GM21737 (cell line): ENCODE measurements around the gene FASTK.

Source experiments
- ATAC-seq: cut with Tn5 transposase; IDR thresholded peaks from one replicate; pipeline ENCODE4 v1.9.1; 2021; ENCODE audit warnings: mild to moderate bottlenecking, moderate library complexity; ENCODE audit not compliant: unreplicated experiment

FASTK gene

DNA sequence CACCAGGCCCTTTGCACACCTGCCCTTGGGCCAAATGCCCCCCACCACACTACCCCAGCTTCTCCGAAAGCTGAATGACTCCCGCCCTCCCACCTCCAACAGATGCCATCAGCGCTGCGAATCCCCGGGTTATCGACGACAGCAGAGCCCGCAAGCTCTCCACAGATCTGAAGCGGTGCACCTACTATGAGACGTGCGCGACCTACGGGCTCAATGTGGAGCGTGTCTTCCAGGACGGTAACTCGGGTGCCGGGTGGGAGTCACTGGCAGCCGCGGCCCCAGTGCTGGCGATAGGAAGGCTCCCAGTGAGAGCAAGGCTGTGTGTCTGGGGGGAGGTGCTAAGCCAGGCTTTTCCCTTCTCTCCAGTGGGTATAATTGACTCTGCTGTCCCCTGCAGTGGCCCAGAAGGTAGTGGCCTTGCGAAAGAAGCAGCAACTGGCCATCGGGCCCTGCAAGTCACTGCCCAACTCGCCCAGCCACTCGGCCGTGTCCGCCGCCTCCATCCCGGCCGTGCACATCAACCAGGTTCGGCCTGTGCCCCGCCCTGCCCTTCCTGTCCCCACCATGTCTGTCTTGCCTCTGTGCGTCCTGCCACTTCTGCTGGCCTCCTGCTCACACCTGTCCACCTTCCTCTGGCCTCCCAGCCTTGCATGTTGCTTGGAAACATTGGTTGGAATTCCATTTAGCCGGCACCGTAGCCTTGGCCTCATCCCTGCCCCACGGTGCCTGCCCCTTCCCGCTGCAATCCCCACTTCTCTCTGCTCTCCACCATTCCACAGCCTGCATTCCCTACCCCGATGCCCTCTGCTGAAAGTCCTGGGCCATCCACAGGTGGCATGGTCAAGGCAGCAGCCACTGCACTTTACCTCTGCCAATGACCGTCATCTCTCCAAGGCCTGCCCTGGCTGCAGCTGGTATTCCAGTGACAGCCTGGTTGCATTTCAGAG, 37.8 kb upstream of the FASTK start:
- no peak for ATAC-seq

DNA sequence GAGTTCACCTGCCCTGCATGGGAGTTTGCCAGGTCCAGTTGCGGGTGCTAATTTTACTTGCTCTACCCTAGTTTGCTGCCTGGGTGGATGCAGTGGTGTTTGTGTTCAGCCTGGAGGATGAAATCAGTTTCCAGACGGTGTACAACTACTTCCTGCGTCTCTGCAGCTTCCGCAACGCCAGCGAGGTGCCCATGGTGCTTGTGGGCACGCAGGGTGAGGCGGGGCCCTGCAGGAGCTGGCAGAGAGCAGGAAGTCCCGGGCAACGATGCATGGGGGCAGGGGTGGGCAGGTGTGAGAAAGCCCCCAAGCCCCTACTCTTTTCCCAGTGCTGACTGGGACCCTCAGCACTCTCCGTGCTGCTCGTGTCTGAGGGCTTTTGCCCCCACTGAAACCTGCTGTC, 37.0 kb upstream of the FASTK start:
- no peak for ATAC-seq

DNA sequence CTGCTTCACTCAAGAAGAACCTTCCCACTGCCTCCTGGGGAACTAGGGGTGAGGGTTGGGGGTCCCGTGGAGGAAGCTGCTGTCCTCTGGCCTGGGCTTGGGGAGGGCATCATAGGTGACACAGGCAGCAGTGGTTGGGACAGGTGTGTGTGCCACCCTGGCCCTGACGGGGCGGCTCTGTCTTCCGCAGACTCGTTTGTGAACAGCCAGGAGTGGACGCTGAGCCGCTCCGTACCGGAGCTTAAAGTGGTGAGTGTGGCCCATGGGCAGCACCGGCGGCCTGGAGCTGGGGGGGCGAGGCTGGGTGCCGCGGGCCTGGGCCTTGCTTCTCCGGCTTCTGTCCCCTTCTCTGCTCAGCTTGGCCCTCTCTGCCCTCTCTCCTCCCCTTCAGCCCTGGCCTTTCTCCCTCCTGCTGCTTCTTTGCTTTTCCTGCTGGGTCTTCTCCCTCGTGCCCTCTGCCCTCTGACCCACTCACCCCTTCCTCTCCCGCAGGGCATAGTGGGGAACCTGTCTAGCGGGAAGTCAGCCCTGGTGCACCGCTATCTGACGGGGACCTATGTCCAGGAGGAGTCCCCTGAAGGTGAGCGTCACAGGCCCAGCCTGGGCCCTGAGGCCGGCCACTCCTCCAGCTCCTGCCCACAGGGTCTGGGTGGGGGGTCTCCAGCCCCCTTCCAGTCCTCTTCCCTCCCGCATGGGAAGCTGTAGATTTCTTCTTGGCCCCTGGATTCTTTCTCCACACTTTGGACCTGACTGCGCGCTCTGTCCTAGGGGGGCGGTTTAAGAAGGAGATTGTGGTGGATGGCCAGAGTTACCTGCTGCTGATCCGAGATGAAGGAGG, 36.2 kb upstream of the FASTK start:
- no peak for ATAC-seq

DNA sequence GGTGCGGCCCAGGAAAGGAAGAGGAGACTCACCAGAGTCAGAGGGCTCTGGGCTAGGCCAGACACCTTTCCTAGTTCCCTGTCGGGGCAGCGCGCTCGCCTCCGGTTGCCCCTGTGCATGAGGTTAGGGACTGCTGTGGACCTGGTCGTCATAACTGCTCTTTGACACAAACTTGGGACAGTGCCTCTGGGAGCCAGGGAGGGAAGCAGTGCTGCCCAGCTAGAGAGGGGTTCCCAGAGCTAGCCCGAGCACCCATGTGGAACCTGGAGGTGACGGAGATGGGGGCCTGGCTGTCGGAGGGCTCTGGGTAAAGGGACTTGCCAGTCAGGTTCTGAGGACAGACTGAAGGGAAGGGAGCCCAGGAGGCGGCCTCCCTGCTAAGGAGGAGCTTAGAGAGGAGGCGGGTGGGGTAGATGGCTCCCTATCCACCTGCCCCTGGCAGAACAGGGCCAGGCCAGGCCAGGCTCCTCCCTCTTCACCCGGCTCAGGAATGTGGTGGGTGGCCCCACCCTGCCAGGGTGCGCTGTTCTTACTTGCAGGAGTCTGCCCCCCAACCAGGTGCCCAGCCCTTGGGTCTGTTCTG, 35.3 kb upstream of the FASTK start:
- ATAC-seq, result no peak

DNA sequence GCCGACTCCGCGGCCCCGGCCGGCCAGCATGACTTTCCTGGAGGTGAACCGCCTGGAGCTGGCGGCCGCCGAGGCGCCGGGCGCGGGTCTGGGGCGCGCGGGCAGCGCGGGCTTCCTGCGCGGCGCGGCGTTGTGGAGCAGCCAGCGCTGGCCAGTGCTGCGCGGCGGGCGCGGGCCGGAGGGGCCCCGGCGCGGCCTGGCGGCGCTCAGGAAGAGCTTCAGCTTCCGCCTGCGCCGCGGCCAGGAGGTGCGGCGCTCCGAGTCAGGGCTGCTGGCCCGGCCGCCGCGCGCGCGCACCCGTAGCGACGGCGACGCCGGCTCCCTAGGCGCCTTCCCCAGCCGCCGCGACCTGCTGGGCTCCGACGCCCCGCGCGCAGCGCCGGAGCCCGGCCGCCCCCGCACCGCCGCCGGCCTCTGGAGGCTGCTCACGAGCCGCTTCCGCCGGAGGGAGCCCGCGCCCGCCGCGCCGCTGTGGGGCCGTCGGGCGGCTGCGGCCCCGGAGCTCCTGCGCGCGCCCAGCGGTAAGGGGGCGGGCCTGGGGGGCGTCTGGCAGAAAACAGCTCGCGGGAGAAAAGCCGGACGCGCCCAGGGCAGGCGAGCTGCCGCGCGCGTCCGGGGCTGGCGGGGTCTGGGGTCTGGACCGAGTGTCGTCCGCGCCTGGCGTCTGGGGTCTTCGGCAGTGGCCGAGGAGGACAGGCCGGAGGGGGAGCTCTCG, 34.7 kb upstream of the FASTK start:
- ATAC-seq, result no peak

DNA sequence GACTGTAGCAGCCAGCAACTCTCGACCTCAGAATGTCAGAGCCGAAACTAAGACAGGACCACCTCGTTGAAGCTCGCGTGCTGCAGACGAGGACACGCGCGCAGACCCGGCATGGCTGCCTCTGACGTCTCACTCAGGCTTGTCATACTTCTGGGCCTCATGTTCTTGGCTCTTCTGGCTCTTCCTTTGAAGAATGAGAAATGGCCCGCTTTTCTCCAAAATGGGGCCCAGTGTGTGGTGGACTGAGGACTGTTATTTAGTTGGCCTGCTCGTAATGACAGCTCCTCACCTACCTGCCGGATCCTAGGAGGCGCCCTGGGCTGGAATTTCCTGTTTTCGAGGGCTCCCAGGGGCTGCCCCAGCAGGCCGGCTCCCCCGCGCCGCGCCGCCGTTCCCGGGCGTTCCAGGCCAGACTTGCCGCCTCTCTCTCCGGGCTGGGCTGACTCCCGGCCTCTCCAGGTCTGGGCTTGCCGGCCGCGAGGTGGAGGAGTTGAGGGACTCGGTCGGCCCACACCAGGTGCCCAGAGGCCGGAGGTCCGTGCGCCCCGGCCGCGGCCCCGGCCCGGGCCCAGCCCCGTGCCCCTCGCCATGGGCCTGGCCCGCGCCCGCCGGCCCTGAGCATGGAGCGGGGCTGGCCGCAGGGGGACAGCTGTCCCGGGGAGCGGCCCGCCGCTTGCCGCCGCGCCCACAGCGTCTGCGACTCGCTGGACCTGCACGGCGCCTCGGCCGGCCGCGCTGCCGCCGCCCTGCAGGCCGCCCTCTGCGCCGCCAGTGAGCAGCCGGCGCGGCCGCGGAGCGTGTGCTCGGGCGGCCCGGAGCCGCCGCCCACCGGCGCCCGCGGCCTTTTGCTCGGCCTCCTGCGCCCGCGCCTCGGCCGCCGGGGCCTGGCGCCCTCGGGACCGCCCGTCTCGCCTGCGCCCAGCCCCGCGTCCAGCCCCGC, 33.8 kb upstream of the FASTK start:
- ATAC-seq, result no peak

DNA sequence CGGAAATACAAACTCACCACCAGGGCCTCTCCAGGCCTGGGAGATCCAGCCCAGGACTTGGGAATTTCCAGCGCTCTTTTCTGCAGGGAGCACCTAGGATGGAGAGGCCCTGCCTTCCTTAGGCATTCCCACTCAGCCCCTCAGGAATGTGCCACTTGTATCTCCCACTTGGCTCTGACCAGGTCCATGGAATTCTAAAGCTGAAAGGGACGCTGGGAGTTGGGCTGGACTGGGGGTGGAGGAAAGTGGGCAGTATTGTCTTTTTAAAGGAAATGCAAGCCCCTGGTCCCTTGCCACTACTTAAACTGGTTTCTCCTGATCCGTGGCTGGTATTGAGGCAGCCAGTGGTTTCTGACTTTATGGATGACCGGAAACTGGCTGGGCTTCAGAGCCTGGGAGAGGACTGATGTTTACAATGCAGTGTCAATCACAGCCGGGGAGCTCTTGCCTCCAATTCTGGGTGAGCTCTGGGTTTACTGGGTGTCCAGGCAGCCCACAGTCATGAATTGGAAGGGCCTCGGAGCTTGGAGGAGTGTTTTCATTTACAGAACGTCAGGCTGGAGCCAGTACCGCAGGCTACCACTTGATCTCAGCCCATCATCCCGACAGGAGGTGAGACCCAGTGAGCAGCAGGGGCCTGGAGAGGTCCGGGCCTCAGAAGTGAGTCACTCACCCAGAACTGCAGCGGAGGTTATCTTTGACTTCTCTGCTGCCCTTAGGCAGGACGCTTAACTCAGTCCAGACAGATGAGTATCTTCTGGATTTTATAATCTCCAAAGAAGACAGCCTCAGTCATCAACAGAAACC, 32.9 kb upstream of the FASTK start:
- ATAC-seq, result no peak

DNA sequence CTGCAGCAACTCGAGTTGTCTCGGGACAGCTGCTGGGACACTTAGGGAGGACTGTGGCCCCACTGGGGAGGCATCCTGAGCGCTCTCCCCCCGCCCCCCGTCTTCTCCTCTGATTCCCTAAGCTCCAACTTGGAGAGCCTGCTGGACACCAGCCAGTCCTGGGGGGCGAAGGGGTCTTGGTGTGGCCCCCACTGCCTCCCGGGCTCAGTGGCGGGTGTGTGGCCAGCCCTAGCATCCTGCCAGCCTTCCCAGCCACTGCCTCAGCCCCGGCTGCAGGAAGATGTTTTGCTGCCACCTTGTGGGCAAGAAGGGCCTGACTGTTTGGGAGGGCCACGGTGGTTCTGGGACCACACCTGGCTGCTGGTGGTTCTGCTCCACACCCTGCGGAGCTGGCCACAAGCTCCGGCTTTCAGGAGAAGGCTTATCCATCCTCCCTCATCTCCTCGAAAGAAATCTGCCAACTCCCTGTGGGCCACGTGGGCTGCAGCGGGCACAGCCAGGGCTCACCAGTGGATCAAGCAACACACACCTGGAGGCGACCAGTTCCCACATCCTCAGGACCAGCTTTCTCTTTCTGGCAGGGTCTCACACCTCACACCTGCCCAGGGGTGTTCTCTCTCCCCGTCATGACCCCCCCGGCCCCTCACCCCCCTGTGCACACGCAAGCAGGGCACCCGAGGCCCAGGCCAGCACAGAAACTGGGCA, 30.5 kb upstream of the FASTK start:
- peak; percentile 80 for ATAC-seq

DNA sequence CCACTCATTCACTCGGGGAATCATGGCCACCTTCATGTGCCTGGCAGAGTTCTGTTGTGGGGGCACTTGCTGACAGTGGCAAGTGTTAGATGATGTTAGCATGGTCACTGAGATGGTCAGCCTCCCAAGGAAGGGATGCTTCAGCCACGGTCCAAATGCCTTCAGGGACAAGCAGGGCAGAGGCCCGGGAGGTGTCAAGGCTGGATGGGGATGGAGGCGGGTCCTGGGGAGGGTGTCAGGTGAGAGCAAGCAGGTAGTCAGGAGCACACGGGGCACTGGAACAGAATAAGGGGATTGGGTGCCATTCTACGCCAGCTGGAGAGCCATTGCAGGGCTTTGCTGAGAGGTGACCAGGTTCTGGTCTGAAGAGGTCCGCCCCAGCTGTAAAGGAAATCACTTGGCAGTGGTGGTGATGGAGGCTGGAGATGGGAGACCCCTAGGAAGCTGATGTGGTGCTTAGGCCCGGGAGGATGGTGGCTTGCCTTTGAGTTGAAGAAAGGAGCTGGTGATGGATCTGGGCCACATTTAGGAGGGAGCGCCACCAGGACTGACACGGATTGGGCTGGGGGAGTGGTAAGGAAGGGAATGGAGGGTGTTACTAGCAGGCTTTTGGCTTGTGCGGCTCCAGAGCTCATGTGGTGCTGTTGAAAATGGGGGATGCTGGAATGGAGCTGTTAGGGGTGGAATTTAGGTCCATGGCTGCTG, 29.8 kb upstream of the FASTK start:
- no peak for ATAC-seq

DNA sequence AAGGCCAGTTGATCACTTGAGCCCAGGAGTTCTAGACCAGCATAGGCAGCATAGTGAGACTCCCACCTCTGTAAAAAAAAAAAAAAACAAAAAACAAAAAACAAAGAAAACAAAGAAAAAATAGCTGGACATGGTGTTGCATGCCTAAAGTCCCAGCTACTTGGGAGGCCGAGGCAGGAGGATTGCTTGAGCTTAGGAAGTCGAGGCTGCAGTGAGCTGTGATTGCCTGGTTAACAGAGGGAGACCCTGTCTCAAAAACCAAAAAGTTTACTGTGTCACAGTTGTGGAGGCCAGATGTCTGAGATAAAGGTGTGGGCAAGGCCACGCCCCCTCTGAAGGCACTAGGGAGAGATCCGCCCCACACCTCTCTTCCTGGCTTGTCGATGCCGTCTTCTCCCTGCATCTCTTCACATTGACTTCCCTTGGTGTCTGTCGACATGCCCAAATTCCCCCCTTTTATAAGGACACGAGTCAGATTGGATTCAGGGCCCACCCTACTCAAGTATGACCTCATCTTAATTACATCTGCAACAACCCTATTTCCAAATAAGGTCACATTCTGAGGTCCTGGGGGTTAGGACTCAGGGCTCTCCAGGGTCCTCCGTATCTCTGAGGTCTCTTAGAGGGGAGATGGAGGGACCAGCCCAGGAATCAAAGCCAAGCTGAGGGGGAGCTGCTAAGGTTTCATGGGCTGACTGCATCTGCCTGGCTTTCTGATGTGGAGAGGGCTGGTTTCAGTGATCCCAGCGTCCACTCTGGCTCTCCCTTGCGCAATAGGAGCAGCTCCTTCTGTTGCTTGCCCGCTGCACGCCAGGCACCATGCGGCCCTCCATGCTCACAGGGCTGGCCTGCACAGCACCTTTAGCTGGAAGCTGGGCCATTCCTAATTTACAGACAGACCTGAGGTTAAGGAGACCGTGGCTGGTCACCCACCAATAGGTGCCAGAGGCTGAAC, 28.8 kb upstream of the FASTK start:
- ATAC-seq, result no peak

DNA sequence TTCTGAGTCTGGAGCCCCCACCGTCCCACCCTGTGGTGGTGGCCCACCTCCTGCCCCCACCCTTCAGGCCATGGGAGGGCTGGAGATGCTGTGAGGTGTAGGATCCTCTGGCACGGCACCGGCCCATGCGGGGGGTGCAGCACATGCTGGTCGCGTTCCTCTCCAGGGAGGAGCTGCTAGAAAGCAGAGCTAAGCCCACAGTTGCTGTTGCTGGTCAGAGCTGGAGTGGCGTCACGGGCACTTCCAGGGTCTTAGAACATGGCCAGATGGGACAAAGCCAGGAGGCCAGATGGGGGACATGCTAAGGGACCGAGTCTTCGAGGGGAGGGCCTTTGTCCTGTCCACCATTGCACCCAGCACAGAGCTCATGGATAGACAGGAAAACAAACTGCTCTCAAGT, 27.3 kb upstream of the FASTK start:
- ATAC-seq, result no peak

DNA sequence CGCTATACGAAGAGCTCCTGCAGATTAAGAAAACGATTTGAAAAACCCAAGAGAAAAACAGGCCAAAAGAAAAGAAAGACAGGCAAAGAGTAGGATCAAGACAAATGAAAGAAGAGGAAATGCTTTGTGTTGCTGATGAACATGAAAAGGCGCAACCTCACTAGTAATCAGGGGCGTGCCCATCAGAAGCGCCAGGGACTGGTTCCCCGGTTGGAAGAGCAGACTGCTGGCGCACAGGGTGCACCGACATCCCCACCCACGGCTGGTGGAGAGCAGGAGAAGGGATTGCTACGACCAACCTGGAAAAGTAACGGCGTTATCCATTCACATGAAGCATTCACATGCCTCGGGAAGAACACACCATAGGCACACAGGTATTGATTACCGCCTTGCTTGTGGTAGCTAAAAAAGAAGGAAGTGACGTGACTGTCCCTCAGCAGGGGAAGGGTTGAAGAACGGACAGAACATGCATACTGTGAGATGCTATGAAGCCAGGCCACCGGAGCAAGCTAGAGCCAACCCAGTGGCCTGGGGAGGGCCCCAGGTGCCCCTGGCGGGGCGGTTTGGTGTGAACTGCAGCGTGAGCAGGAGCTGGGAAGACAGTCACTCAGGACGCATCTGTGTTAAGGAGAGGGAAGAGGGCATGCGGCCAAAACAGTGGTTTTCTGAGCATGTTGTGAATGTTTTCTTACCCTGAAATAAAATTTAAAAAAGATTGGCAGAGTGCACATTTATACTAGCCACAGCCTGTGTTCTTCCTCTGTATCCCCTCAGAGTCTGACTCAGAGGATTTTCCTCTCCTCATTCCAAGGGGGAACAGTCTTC, 24.0 kb upstream of the FASTK start:
- ATAC-seq, result no peak

DNA sequence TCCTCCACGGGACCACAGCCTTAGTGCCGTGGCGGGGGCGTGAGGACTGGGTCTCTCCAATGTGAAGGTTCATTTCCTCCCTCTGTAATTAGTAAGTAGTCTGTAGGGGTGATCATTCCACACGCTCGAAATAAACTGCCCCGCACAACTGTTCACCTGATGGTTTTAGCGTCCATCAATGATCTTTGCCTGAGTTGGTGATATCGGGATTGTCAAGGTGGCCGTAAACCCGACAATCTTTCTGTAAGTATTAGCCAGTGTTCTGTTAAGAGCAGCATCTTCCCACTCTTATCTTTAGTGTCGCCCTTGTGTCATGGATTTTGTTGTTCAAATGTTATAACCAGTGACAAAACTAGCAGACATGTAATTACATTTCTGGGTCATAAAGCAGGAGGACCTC, 23.4 kb upstream of the FASTK start:
- ATAC-seq, result no peak

DNA sequence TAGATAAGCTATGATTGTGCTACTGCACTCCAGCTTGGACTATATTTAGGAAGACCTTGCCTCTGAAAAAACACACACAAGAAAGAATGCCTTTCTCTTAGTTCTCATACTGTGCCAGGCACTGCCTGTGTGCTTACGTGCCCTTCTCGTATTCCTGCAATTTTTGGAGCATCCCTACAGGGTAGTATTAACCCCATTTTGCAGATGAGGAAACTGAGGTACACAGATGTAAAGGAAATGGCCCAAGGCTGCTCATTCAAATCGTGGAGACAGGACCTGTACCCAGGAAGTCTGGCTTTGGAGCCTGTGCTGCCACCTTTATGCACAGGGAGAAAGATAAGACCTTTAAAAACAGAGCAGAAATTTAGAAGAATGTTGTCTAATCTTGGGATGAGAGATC, 22.4 kb upstream of the FASTK start:
- no peak for ATAC-seq

DNA sequence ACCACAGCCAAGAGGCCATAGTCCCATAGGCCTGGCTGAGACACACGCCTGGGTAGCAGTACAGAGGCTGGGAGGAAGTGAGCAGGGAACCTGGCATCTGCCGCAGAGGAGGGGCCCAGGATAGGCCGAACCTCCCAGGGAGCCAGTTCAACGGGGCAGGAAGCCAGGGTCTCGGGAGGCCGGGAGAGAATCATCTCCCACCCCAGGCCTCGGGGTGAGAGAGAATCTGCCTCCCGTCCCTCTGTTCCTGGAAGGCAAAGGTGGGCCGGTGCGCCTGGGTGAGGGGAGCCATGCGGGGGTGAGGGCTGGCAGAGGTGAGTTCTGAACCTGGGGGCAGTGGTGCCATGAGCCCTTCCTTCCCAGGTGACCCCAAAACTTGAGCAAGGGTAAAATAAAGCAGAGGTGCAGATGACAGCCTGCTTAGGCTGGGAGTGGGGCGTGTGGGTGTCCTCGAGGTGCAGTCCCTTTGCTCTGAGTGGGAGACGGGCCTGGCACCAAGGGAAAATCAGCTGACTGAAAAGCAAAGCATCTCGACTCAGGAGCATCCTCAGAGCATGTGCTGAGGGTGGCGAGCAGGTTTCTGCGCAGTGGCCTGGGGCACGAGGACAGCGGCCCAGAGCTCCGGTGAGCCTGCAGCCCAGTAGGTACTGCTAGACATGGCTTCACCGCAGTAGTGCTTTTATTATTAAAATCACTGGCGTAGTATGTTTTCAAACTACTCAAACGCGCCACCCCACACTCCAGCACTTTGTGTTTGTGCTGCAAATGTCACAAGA, 21.2 kb upstream of the FASTK start:
- no peak for ATAC-seq
